Rectal smooth muscle tissue (tissue), 1 donor: Measurements from ENCODE around the gene GNS.
A peak's percentile ranks its signal among the peaks of the same experiment; 100 is the strongest.
"Not testable (repeated sequence)": the region's sequence is repeated elsewhere in the genome, so short reads cannot be mapped to it uniquely, and the experiment has no call there.

Experiments used
- H3K27ac ChIP-seq: one replicate; pipeline ENCODE4 v1.7.0; 2013; ENCODE audit warnings: low read depth, low read length, inconsistent platforms
- H3K27me3 ChIP-seq: one replicate; pipeline ENCODE4 v1.7.0; 2013; ENCODE audit warnings: low read length; ENCODE audit not compliant: control insufficient read depth, insufficient read depth
- H3K36me3 ChIP-seq: one replicate; pipeline ENCODE4 v1.7.0; 2013; ENCODE audit warnings: low read length; ENCODE audit not compliant: control insufficient read depth, insufficient read depth
- H3K4me1 ChIP-seq: one replicate; pipeline ENCODE4 v1.7.0; 2013; ENCODE audit warnings: low read length; ENCODE audit not compliant: control insufficient read depth, insufficient read depth
- H3K4me3 ChIP-seq: one replicate; pipeline ENCODE4 v1.7.0; 2013; ENCODE audit warnings: low read length
- H3K9ac ChIP-seq: one replicate; pipeline ENCODE4 v1.7.0; 2013; ENCODE audit warnings: low read length

Gene GNS

DNA sequence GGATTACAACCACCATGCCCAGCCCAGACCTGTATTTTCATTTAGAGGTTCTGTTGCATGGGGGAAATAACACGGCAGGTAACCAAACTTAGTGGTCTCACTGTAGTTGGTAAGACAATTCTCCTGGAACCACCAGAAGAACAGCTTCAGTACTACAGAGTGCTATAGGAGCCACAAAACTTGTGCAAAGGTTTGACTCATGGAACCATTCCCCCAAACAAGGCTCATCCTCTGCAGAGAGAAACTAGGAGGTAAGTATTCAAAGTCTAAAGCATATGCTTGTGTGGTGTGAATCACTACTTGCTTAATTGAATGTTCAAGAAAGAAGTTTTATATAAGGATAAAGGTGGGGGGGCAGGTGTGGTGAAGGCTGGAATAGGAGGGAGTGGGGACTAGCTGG, 58.7 kb downstream of the GNS start:
- Histone ChIP-seq H3K9ac (no peak overlapping the region), H3K4me1 (peaks cover 9% of the 10 kb centered on the region), H3K4me3 (no peak overlapping the region), H3K27ac (peak overlapping the region; percentile 17), H3K36me3 (no peaks in the 10 kb centered on the region), H3K27me3 (no peaks in the 10 kb centered on the region)

DNA sequence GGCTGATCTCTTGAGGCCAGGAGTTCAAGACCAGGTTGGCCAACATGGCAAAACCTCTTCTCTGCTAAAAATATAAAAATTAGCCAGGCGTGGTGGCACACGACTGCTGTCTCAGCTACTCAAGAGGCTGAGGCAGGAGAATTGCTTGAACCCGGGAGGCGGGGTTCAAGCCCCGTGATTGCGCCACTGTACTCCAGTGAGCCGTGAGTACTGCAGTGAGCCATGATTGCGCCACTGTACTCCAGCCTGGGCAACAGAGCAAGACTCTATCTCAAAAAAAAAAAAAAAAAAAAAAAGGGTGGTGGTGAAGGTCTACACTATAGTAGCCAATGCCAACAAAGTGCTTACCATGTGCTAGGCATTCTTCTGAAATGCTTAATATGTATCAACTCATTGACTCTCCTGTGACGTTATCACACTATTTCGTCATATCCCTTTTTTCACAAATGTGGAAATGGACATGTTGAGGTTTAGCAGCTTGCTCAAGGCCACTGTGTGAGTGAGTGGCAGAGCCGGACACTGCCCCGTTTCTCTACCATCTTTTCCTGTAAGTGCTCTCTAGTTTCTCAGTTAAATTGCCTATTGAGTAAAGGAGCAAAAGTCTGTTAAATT, 59.6 kb downstream of the GNS start:
- H3K4me3 ChIP-seq: no peak overlapping the region
- peaks cover 15% of the 10 kb centered on the region for H3K4me1 ChIP-seq
- no peak overlapping the region for H3K9ac ChIP-seq
- no peak overlapping the region for H3K27ac ChIP-seq
- H3K36me3 ChIP-seq: no peaks in the 10 kb centered on the region
- no peaks in the 10 kb centered on the region for H3K27me3 ChIP-seq

DNA sequence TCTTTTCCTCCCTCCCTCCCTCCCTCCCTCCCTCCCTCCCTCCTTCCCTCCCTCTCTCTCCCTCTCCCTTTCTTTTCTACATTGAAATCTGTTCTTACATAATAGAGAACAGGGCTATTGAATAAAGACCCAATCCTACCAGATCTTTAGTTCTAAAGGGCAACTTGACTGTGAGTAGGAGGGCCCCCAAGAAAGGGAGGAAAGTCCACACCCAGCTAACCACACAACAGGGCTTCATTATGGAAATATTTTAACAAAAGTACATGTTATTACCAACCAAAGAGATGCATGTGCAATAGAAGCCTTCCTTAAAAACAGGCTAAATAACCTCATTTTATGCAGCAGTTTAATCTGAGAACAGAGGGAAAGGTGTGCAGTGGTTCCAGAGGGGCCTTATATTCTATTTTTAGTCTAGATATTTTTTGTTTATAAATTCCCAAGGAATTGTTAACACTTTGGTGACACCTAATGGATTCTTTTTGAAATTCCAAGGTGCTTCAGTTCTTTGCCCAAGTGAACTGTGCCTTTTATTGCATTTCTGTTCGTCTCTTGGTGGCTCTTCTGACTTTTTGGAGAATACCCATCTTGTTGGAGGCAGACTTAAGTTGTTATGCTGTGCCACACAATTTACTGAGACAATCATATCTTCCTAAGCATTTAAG, 63.0 kb downstream of the GNS start:
- H3K4me3 ChIP-seq: no peak overlapping the region
- peaks cover 30% of the 10 kb centered on the region for H3K4me1 ChIP-seq
- H3K27me3 ChIP-seq: no peaks in the 10 kb centered on the region
- H3K27ac ChIP-seq: no peak overlapping the region
- H3K36me3 ChIP-seq: no peaks in the 10 kb centered on the region
- H3K9ac ChIP-seq: no peak overlapping the region

DNA sequence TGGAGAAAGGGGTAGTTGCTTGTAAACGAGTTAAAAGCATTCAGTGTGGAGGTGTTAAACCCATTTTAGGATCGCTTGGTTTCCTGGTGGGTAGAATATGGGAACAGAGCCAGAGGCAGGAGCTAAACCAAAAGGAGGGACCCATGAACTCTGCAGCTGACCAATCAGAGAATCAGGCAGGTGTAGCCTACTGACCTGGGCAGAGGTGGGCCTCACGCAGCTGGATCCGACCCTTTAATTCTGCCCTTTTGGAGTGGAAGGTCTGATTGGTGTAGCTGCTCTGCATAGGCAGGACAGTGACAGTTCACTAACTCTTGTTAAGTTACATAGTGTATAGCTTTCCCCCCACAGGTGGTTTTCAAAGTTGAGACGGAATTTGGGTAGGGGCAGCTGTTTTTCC, 63.7 kb downstream of the GNS start:
- no peaks in the 10 kb centered on the region for H3K27me3 ChIP-seq
- H3K9ac ChIP-seq: no peak overlapping the region
- H3K4me1 ChIP-seq: peaks cover 28% of the 10 kb centered on the region
- H3K4me3 ChIP-seq: no peak overlapping the region
- H3K27ac ChIP-seq: peak overlapping the region; percentile 28
- H3K36me3 ChIP-seq: no peaks in the 10 kb centered on the region

DNA sequence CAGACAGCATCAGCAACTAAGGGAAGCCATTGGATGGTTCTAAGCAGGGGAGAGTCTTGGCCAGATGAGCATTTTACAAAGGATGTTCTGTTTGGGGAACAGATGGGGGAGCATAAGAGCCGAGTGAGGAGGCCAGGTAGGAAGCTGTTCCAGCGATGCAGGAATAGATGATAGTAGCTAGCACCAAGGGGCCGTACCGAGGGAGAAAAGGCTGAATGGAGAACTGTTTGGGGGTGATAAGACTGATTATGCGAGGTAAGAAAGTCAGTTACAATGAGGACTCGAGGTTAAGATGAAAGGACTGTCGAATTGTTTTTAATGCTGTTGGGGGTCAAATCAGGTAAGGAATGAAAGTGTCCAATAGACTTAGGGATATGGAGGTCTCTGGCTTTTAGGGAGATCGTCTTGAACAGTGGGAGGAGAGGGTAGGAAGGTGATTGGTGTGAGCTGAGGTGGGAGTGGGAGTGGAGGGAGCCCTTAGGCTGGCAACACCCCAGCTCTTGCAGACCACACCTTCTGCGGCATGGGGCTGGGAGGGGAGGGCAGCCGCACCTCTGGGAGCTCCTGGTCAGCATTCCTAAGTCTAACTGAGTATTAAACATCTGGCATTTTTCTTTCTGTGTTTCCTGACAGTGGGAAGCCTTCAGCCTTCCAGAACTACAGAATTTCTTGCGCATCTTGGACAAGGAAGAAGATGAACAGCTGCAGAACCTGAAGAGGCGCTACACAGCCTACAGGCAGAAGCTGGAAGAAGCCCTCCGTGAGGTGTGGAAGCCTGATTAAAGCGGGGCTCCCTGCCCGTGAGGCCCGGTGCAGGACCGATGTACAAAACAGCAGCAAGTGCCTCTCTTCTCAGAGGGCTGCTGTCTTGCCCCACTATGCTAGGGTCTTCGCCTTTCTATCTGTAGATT, 64.8 kb downstream of the GNS start:
- Histone ChIP-seq H3K4me3 (no peak overlapping the region), H3K27me3 (no peaks in the 10 kb centered on the region), H3K27ac (no peak overlapping the region), H3K4me1 (peaks cover 28% of the 10 kb centered on the region), H3K9ac (no peak overlapping the region), H3K36me3 (no peaks in the 10 kb centered on the region)

DNA sequence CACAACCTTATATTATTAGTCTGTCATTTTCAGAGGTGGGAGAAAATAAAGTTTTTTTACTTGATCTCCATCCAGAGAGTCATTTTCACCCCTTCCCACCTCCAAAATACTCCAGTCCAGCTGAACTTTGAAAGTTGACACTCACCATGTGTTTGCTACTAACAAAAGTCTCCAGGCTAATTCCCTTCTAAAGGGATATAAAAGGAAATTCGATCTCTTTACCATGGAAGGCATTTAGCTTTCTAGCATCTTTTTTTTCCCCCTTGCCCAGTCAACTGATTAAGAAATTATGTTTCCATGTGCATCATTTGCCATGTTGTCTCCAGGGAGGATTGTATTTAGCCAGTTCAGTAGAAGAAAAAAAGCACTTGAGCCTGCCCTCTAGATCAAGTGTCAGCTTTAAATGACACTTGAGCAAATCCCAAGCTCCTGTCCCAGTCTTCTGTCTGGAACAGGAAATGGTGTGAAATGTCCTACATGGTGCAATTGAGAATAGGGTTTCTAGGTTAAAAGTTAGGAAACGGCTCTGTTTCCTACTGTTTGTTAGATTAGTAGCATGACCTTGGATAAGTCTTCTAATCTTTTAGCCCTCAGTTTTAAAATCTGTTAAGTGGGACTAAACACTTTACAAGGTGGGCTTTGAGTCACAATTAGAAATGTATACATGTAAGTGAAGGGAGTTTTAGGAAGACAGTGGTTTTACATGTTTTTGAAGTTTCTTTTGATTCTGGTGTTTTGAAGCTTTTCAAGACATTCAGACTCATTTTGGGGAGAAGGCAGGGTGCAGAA, 67.2 kb downstream of the GNS start:
- H3K9ac ChIP-seq: no peak overlapping the region
- H3K36me3 ChIP-seq: peaks cover 9% of the 10 kb centered on the region
- no peak overlapping the region for H3K4me3 ChIP-seq
- peak overlapping the region; percentile 6 for H3K27ac ChIP-seq
- H3K27me3 ChIP-seq: no peaks in the 10 kb centered on the region
- H3K4me1 ChIP-seq: peaks cover 44% of the 10 kb centered on the region

DNA sequence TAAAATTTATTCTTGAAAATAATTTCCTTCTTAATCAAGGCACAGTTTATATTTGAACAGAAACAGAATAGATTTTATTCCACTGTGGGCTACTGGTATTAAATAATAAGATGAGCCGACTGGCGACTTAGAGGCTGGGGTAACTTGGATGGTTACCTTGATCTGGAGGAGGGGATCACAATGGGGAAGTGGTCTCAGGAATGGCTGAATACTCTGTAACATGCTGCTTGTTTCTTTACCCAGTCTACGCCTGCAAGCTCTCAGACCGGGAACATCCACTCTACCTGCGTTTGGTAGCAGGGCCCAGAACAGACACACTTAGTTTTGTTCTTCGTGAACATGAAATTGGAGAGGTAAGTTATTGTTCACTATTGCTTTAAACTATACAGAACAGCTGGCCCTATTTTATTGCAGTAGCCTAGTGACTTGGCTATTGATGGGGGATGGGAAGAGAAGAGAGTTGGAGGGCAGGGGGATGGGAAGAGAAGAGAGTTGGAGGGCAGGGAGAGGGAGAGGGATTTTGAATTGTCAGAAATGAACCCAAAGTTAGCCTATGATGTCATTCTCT, 67.9 kb downstream of the GNS start:
- Histone ChIP-seq H3K4me3 (no peak overlapping the region), H3K36me3 (peaks cover 9% of the 10 kb centered on the region), H3K27ac (peak overlapping the region; percentile 53), H3K4me1 (peaks cover 41% of the 10 kb centered on the region), H3K9ac (no peak overlapping the region), H3K27me3 (no peaks in the 10 kb centered on the region)

DNA sequence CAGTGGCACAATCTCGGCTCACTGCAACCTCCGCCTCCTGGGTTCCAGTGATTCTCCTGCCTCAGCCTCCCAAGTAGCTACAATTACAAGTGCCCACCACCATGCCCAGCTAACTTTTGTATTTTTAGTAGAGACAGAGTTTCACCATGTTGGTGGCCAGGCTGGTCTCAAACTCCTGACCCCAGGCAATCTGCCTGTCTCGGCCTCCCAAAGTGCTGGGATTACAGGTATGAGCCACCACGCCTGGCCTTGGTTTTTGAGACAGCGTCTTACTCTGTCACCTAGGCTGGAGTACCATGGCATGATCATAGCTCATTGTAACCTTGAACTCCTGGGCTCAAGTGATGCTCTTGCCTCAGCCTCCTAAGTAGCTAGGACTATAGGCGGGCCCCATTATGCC, 69.0 kb downstream of the GNS start:
- not testable (repeated sequence) for H3K27me3 ChIP-seq, H3K9ac ChIP-seq, H3K4me3 ChIP-seq, H3K27ac ChIP-seq
- Histone ChIP-seq H3K36me3 (peaks cover 14% of the 10 kb centered on the region), H3K4me1 (peaks cover 35% of the 10 kb centered on the region)

DNA sequence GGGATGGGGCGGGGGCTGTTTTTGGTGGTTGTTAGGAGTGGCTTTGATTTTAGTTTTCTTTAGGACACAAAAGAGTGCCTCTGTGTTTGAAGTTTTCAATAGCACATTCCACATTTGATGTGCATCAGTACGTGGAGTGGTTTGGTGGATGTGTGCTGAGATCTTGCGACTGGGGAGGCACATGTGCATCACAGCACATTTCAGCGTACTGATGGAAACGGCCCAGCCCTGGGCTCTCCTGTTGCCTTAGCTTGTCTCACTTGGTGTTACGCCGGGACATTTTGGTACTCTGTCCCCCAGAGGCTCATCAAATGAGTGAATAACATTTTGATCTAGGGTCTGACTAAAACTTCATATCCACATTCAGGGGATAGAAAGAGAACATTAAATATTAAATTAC, 70.5 kb downstream of the GNS start:
- Histone ChIP-seq H3K4me3 (no peak overlapping the region), H3K9ac (no peak overlapping the region), H3K27me3 (no peaks in the 10 kb centered on the region), H3K36me3 (peaks cover 16% of the 10 kb centered on the region), H3K4me1 (peaks cover 26% of the 10 kb centered on the region), H3K27ac (peak overlapping the region; percentile 87)

DNA sequence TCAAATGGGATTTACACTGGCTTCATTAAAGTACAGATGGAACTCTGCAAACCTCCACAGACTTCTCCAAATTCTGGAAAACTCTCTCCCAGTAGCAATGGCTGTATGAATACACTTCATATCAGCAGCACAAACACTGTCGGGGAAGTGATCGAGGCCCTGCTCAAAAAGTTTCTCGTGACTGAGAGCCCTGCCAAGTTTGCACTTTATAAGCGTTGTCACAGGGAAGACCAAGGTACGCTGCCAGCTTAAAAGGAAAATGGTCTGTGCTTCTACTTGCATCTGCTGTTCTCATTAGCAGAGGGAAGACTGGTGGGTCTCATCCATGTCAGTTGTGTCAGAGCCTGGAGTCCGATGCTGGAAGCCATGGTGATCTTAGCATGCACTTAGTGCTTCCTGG, 71.0 kb downstream of the GNS start:
- peaks cover 16% of the 10 kb centered on the region for H3K36me3 ChIP-seq
- peaks cover 31% of the 10 kb centered on the region for H3K4me1 ChIP-seq
- peak overlapping the region; percentile 87 for H3K27ac ChIP-seq
- H3K4me3 ChIP-seq: peak overlapping the region; percentile 21
- no peak overlapping the region for H3K9ac ChIP-seq
- H3K27me3 ChIP-seq: no peaks in the 10 kb centered on the region

DNA sequence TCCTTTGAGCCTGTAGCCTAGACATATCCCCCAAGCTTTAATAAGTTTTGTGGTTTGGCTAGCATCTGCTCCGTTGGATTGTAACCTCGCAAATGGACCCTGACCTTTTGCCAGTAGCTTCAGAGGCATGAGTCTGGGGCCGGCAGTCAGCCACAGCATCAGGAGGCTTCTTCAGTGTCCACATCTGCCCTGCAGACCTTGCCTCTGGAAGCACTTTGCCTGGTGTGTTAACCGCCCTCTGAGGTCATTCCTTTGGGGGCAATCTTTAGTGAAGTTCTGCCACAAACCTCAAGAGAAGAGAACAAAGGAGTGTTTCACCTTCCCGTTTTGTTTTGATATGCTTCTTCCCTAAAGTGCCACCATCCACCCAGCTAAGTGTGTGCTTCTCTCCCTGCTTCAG, 71.4 kb downstream of the GNS start:
- no peak overlapping the region for H3K4me3 ChIP-seq
- H3K9ac ChIP-seq: no peak overlapping the region
- H3K4me1 ChIP-seq: peaks cover 35% of the 10 kb centered on the region
- H3K36me3 ChIP-seq: peaks cover 16% of the 10 kb centered on the region
- H3K27ac ChIP-seq: peak overlapping the region; percentile 87
- H3K27me3 ChIP-seq: no peaks in the 10 kb centered on the region

DNA sequence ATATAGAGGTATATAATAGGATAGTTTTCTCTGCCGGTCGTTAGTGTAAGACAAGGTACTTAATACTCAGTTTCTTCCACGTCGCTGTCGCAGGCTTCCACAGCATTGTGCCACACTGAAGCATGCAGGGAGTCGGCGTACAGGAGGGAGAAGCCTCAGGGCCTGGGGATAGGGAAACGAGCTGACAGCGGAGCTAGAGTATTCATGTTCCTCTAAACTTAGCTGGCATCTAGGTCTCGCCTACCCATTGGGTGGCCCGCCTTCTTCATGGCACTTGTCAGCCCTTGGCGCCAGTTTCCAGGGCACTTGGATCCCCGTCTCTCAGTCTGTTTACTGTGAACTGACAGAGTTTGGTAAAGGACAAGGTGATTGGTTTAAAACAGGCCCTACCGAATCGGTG, 73.6 kb downstream of the GNS start:
- Histone ChIP-seq H3K4me1 (peaks cover 31% of the 10 kb centered on the region), H3K27ac (peak overlapping the region; percentile 47), H3K36me3 (peaks cover 16% of the 10 kb centered on the region)

More for the DNA sequence above, 73.6 kb downstream of the GNS start:
- no peak overlapping the region for H3K4me3 ChIP-seq
- H3K9ac ChIP-seq: no peak overlapping the region
- no peaks in the 10 kb centered on the region for H3K27me3 ChIP-seq
